PC-3 (cell line): ENCODE measurements around the gene SLC25A45. TPM values are rescaled to one million over a fixed set of nuclear protein-coding genes. Genes with fewer than 3 reads are reported as not detected.

ENCODE experiments used
- ATAC-seq: fragments of 200-7000 bp; cut with Tn5 transposase; 2 replicates; pipeline ENCODE4 v1.9.1; 2020; ENCODE audit warnings: mild to moderate bottlenecking, moderate library complexity
- BruUV-seq: library from RNA; stranded (reverse); fragments of 400-500 nt; replicated peaks from 2 replicates; lab custom pipeline; 2021; lab: Mats Ljungman, UMichigan
- CTCF ChIA-PET: fragments of 300-600 bp; sonication (Branson Sonifier 250); formaldehyde crosslinking; loops from one replicate; lab custom pipeline; 2022; ENCODE audit warnings: antibody characterized with exemption; lab: Charles Lee
- POLR2A ChIA-PET: fragments of 300-600 bp; sonication (Branson Sonifier 250); formaldehyde crosslinking; loops from one replicate; lab custom pipeline; 2022; ENCODE audit warnings: antibody characterized with exemption; ENCODE audit not compliant: unreplicated experiment; lab: Charles Lee
- DNase-seq: peaks from one replicate; pipeline ENCODE4 v3.0.0-alpha.2; 2015
- H2AFZ ChIP-seq: fragments of 300-600 bp; sonication (generic); 2 replicates; pipeline ENCODE4 v1.6.0; 2016; ENCODE audit warnings: antibody characterized with exemption, low read length
- H3F3A ChIP-seq: fragments of 300-600 bp; sonication (generic); one replicate; pipeline ENCODE4 v1.6.0; 2017; ENCODE audit warnings: antibody characterized with exemption, low read length, control low read depth, mild to moderate bottlenecking; ENCODE audit not compliant: unreplicated experiment
- H3K27ac ChIP-seq: fragments of 300-600 bp; sonication (generic); 2 replicates; pipeline ENCODE4 v1.5.1; 2016; ENCODE audit warnings: mild to moderate bottlenecking, low read length
- H3K27me3 ChIP-seq: fragments of 300-600 bp; sonication (generic); 2 replicates; pipeline ENCODE4 v1.6.1; 2016; ENCODE audit warnings: low read length, mixed read lengths
- H3K36me3 ChIP-seq: fragments of 300-600 bp; sonication (generic); 2 replicates; pipeline ENCODE4 v1.6.1; 2016; ENCODE audit warnings: low read depth, mixed run types, low read length, mixed read lengths
- H3K4me1 ChIP-seq: fragments of 300-600 bp; sonication (generic); 2 replicates; pipeline ENCODE4 v1.5.1; 2016; ENCODE audit warnings: low read length; ENCODE audit not compliant: insufficient read depth
- H3K4me2 ChIP-seq: fragments of 300-600 bp; sonication (generic); 2 replicates; pipeline ENCODE4 v1.6.0; 2016; ENCODE audit warnings: low read length
- H3K4me3 ChIP-seq: fragments of 300-600 bp; sonication (generic); 2 replicates; pipeline ENCODE4 v1.5.1; 2016; ENCODE audit warnings: mild to moderate bottlenecking, low read length, mixed read lengths
- H3K79me2 ChIP-seq: fragments of 300-600 bp; sonication (generic); 2 replicates; pipeline ENCODE4 v1.6.1; 2017; ENCODE audit warnings: low read length, mixed read lengths
- H3K9ac ChIP-seq: fragments of 300-600 bp; sonication (generic); 2 replicates; pipeline ENCODE4 v1.6.0; 2016; ENCODE audit warnings: mild to moderate bottlenecking, low read length
- H3K9me2 ChIP-seq: fragments of 300-600 bp; sonication (generic); replicated peaks from 2 replicates; pipeline ENCODE4 v1.6.1; 2016; ENCODE audit warnings: mixed run types, low read length, mixed read lengths
- H3K9me3 ChIP-seq: fragments of 300-600 bp; sonication (generic); 2 replicates; pipeline ENCODE4 v1.6.1; 2016; ENCODE audit warnings: low read length, mixed read lengths
- H4K20me1 ChIP-seq: fragments of 300-600 bp; sonication (generic); 2 replicates; pipeline ENCODE4 v1.6.1; 2016; ENCODE audit warnings: low read length, mixed read lengths
- EZH2 ChIP-seq: fragments of 300-600 bp; sonication (generic); IDR thresholded peaks from one replicate; pipeline ENCODE4 v1.6.1; 2017; ENCODE audit warnings: antibody characterized with exemption, mild to moderate bottlenecking, low read length; ENCODE audit not compliant: unreplicated experiment
- EZH2phosphoT487 ChIP-seq: fragments of 300-600 bp; sonication (generic); IDR thresholded peaks from 2 replicates; pipeline ENCODE4 v1.6.1; 2018; ENCODE audit warnings: mild to moderate bottlenecking, antibody characterized with exemption, low read length, borderline replicate concordance
- intact Hi-C: fragments of 100-400 bp; cut with micrococcal nuclease; formaldehyde crosslinking; loops from 2 replicates; pipeline ENCODE4 v1.9.0; 2023
- total RNA-seq: library from RNA; depleted of rRNA; stranded (reverse); fragments of >200 nt; gene quantifications from 2 replicates; pipeline ENCODE4 v1.2.3, GENCODE V29; 2014
- TF ChIP-seq, protein P1 (sequence below): fragments of 300-600 bp; sonication (generic); conservative IDR thresholded peaks from 2 replicates; pipeline ENCODE4 v1.5.1; 2017; ENCODE audit warnings: antibody characterized with exemption, low read depth, mild to moderate bottlenecking, low read length

SLC25A45 gene
- total RNA-seq, 1 experiment from 2014 or later: 12.7 TPM

GRCh38 chr11:65378928-65379638, 3.4 kb downstream of the SLC25A45 start:
- H3K27ac ChIP-seq: no peak overlapping the region
- BruUV-seq: no TSS peak
- H3F3A ChIP-seq: peaks cover 11% of the 10 kb centered on the region
- H3K79me2 ChIP-seq: no peaks in the 10 kb centered on the region
- peaks cover 35% of the 10 kb centered on the region for H3K4me1 ChIP-seq
- intact Hi-C loops: no loop called here
- H3K9me2 ChIP-seq: no peaks in the 10 kb centered on the region
- TF ChIP-seq EZH2 (no peak), EZH2phosphoT487 (no peak)
- TF ChIP-seq, protein P1, sequence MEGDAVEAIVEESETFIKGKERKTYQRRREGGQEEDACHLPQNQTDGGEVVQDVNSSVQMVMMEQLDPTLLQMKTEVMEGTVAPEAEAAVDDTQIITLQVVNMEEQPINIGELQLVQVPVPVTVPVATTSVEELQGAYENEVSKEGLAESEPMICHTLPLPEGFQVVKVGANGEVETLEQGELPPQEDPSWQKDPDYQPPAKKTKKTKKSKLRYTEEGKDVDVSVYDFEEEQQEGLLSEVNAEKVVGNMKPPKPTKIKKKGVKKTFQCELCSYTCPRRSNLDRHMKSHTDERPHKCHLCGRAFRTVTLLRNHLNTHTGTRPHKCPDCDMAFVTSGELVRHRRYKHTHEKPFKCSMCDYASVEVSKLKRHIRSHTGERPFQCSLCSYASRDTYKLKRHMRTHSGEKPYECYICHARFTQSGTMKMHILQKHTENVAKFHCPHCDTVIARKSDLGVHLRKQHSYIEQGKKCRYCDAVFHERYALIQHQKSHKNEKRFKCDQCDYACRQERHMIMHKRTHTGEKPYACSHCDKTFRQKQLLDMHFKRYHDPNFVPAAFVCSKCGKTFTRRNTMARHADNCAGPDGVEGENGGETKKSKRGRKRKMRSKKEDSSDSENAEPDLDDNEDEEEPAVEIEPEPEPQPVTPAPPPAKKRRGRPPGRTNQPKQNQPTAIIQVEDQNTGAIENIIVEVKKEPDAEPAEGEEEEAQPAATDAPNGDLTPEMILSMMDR: no peak
- ATAC-seq (no peak), DNase-seq (no peak)
- H3K9me3 ChIP-seq: no peaks in the 10 kb centered on the region
- ChIA-PET POLR2A (no interaction called here), CTCF (no interaction called here)
- no peak overlapping the region for H2AFZ ChIP-seq
- no peak overlapping the region for H3K9ac ChIP-seq
- no peaks in the 10 kb centered on the region for H3K27me3 ChIP-seq
- H3K4me2 ChIP-seq: no peak overlapping the region
- no peaks in the 10 kb centered on the region for H4K20me1 ChIP-seq
- no peaks in the 10 kb centered on the region for H3K36me3 ChIP-seq
- no peak overlapping the region for H3K4me3 ChIP-seq

DNA sequence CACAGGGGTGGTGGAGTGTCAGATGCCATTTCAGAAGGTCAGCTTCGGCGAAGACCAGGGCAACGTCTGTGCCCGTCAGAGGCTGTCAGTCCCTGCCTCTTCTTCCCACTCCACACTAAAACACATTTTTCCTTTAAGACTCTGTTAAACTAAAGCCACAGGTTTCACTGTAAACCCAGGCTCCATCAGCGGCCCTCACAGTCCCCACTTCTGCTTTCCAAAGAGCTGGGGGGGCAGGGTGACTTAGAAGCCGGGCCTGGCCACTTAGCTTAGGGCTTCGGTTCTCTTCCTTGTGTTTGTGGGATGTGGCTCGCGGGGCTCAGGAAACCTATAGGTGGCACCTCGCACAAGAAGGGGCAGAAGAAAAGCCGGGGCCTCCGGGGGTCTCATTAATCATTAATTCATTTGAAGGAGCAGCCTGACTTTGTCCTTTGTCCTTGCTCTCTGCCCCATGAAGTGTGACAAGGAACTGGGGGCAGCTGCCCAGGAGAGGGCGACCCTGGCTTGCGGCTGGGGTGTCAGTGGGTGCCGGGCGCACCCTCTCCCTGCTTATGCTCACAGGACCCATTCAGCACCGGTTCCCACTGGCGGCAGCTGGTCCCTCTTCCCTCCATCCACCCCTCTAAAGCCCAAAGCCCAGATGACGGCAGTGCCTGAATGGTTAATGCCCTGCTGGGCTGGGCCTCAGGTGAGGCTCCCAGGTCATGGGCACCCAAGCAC, 4.1 kb downstream of the SLC25A45 start:
- H3K27me3 ChIP-seq: no peaks in the 10 kb centered on the region
- H3K27ac ChIP-seq: no peak overlapping the region
- H3K4me2 ChIP-seq: no peak overlapping the region
- H3K4me3 ChIP-seq: no peak overlapping the region
- CTCF ChIA-PET: interaction anchor here (0.6 kb wide), 1 partner anchor 20 kb away, joined by 3 read pairs; no protein-coding TSS in a partner anchor
- intact Hi-C loops: no loop called here
- no peak overlapping the region for H2AFZ ChIP-seq
- no peak for TF ChIP-seq EZH2phosphoT487
- TF ChIP-seq, protein P1: peak; percentile 51; the same call in 1 of the 2 replicates
- TF ChIP-seq EZH2: no peak
- H3K36me3 ChIP-seq: no peaks in the 10 kb centered on the region
- no peak for DNase-seq
- H3K79me2 ChIP-seq: no peaks in the 10 kb centered on the region
- no peak for ATAC-seq
- H3K9me3 ChIP-seq: no peaks in the 10 kb centered on the region
- no peak overlapping the region for H3K9ac ChIP-seq
- POLR2A ChIA-PET: interaction anchor here (0.5 kb wide), 1 partner anchor 130 kb away, joined by 10 read pairs; no protein-coding TSS in a partner anchor
- no TSS peak for BruUV-seq
- H3F3A ChIP-seq: peaks cover 6% of the 10 kb centered on the region
- H3K4me1 ChIP-seq: peaks cover 28% of the 10 kb centered on the region
- no peaks in the 10 kb centered on the region for H4K20me1 ChIP-seq
- no peaks in the 10 kb centered on the region for H3K9me2 ChIP-seq
